GM18526 (cell line): Measurements from ENCODE around the gene ZBTB7C.

Experiments
- POLR2A ChIP-seq: IDR thresholded peaks from 3 replicates; pipeline ENCODE4 v1.6.1; 2011; ENCODE audit not compliant: insufficient read length; ENCODE audit errors: extremely low read depth

Gene ZBTB7C

DNA sequence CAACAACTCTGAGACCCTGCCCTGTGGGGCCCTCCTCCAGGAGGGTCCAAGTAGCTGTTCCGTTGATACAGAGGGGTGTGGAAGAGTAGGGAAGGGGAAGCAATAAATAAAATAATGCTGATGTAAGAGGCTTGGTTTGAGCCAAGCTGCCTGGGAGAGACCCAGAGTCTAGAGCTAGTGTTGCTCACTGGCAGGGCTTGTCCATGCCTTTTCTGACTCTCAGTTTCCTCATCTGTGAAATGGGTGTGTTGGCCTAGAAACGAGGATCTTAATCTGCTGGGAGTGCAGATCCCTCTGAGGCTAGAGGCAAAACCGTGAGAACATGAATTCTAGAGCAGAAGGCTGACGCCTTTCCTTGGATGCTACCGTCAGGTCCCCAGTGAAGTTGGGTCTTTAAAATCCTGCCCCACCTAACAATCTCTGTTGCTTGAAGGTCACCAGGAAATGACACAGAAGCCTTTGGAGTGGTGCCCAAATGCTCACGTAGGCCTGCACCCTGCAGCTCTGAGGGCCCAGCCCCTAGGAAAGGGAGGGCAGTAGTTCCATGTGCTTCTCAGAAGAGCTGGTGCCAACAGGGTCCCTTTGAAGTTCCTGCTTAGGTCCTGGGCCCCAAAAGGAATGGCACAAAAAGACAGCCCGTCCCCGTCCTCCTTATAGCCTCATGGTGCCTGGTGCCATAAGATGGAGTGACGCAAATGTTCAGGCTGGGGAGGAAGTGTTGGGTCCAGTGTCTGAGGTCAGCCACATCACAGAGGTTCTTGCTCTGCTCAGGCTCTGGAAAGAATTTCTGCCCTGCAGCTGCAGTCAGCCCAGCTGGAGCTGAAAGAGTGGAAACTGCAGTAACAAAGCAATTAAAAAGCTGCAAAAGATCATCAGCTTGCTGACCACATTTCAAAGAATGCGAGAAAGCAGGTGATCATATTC lies 405.5 kb downstream of the ZBTB7C start:
- no peak for TF ChIP-seq POLR2A

DNA sequence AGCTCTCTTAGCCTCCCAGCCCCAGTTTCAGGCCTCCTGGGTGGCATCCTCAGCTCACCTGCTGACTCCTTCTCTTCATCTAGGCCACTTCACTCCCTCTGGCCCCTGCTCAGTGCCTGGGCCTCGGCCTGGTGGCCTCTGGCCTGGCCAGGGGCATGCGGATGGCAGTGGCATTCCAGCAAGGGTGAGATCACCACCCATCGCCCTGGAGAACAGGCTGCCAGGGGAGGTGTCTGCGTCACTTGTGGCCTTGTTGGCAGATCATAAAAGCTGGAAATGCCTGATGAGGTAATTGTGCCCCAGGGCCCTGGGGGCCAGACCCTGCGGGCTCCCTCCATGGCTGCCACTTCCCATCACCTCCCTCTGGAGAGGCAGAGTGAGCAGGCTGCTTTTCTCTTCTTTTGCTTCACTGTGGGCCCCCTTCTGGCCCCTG lies 406.2 kb downstream of the ZBTB7C start:
- TF ChIP-seq POLR2A, result no peak

- no peak for TF ChIP-seq POLR2A
Measured at GRCh38 chr18:48000701-48001100, 408.5 kb downstream of the ZBTB7C start.

- TF ChIP-seq POLR2A, result no peak
Measured at GRCh38 chr18:47999801-48000248, 409.4 kb downstream of the ZBTB7C start.

- TF ChIP-seq POLR2A, result no peak
Measured at GRCh38 chr18:47997338-47997780, 411.8 kb downstream of the ZBTB7C start.

DNA sequence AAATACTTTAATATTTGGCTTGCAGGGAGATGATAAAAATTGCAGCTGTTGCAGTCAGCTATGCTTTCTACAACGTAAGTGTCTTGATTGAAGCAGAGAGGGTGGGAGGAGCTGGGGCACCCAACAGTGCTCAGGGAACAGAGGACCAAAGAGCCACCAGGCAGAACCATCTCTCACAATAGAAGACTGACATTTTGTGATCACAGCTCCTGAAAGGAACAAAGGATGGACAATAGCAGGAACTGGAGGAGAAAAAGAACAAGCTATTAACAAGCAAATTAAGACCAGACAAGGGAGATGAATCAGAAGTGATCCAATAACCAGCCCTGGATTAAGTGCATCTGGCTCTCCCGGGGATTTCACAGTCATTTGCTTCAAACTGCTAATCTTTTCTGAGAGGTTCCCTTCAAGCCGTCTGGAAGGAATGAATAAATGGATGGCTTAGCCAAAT lies 413.1 kb downstream of the ZBTB7C start:
- TF ChIP-seq POLR2A, result no peak

- TF ChIP-seq POLR2A, result no peak
Measured at GRCh38 chr18:47995654-47996053, 413.5 kb downstream of the ZBTB7C start.

DNA sequence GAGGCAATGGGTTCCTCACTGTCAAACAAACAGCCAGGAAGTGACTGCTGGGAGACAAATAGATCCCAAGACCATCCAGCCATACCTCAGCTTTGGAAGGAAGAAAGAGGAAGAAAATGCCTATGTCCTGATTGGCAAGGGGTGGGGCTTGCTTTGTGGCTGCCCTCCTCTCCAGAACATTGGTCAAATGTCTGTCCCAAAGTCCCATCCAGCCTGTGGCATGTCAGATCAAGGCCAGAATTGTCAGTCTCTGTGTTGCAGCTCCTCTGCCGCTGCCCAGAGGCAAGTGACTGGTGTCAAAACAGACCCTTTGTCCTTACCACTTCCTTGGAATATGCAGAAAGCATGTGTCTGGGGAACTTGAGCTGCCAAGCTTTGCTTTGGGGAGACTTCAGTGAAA lies 415.8 kb downstream of the ZBTB7C start:
- TF ChIP-seq POLR2A, result no peak

DNA sequence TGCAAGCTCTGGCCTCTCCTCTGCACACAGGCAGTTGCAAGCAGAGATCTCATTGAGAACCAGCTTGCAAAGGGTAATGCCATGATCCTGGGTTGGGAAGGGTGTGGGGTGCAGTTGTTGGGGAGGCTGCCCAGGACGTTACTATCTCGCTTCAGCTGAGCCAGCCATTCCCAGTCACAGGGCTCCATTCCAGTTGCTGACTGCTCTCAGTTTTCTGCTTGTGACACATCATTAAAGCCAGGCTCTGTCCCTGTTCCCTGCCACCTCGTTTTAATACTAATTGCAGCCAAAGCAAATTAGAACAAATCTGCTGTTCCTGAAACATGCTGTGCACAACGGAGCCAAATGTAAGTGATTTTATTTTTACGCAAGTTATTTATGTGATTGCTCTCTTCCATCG lies 416.2 kb downstream of the ZBTB7C start:
- TF ChIP-seq POLR2A, result no peak

DNA sequence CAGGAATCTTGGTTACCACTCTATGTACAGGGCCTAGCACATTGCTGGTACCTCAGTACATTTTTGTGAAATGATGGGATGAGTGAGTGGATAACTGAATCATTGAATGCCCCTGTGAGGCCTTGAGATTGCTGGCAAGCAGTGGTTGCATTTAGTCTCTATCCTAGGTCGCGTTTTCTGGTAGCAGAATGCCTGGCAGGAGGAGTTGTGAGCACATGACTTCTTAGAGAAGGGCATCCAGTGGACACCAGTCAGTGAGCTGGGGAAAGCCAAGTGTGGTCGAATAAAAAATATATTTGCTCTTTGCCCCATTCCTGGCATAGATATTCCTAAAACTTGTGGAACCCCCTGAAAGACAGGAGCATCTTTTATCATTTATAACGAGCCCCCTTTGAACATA lies 416.9 kb downstream of the ZBTB7C start:
- no peak for TF ChIP-seq POLR2A

DNA sequence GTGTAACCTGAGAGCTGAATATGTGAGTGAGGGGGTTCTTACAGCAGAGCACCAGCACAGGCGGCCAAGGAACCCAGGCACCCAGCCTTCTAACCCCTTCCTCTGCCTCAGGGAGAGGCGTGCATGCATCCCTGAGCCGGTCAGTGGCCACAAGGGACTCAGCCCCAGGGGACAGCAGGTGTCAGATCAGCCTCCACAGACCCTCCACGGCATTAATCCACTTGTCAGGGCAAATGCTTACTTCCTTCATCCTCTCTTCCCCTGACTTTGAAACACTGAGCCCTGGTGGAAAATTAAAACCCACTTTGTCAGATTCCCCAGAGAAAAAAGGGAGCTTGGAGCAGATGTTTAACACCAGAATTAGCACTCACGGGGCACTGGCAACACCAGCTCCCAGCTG lies 418.2 kb downstream of the ZBTB7C start:
- no peak for TF ChIP-seq POLR2A

- TF ChIP-seq POLR2A, result no peak
Measured at GRCh38 chr18:47987388-47987699, 421.8 kb downstream of the ZBTB7C start.

GRCh38 chr18:47986620-47987387 lies 422.4 kb downstream of the ZBTB7C start:
- TF ChIP-seq POLR2A, result no peak

DNA sequence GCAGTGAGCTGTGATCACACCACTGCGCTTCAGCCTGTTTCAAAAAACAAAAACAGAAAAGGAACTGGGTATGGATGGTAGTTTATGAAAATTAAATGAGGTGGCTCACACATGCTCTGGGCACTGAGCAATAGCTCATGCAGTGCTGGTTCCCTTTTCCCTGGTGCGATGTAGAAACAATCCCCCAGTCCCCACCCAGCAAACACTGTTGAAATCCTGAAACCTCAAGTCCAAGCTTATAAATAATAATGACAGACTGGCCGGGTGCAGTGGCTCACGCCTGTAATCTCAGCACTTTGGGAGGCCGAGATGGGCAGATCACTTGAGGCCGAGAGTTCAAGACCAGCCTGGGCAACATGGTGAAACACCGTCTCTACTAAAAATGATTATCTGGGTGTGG lies 423.3 kb downstream of the ZBTB7C start:
- no peak for TF ChIP-seq POLR2A

DNA sequence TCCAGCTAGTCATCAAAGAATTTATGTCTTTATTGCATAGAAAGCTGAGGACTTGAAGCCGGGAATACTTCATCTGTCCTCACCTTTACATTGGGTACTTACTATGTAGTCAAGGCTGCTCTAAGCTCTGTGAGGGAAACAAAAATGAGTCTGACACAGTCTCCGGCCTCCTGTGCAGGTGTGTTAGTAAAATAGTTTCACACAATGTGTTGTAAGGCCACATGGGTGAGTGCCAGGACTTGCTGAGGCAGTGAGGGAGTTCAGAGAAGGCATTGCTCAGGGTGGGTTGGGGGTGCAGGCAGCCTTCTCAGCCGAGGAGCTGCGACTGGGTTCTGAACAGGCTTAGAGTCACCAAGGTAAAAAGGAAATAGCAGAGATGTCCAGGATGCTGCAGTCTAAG lies 424.2 kb downstream of the ZBTB7C start:
- TF ChIP-seq POLR2A, result no peak

DNA sequence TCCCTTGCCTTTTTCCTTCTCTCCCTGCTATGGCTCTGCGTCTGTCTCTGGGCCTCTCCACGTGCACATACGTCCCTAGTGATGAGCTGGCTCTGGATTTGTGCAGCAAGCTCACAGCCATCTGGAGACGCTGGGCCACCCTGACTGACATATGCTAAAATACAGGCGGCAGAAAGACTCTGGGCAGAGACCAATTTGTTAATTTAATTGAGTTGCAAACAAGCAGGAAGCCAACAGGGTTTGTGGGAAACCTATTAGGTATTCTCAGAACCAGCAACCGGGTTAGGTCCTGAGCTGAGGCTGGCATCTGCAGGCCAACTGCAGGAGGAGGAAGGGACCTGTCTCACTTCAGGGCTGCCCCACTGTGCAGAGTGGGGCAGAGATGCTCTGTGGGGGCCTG lies 425.2 kb downstream of the ZBTB7C start:
- TF ChIP-seq POLR2A, result no peak
